Calu3 (cell line): ENCODE measurements around the gene XRCC3. TPM values are rescaled to one million over a fixed set of nuclear protein-coding genes. Genes with fewer than 3 reads are reported as not detected.
"Not testable (repeated sequence)": the region's sequence is repeated elsewhere in the genome, so short reads cannot be mapped to it uniquely, and the experiment has no call there.

Experiments used
- BruUV-seq: library from RNA; stranded (reverse); fragments of 400-500 nt; replicated peaks from 2 replicates; lab custom pipeline; 2021; lab: Mats Ljungman, UMichigan
- CTCF ChIA-PET: fragments of 300-600 bp; sonication (Branson Sonifier 250); formaldehyde crosslinking; loops from one replicate; lab custom pipeline; 2022; ENCODE audit warnings: antibody characterized with exemption; lab: Charles Lee
- DNase-seq: peaks from one replicate; pipeline ENCODE4 v3.0.0; 2022
- H3K27ac Mint-ChIP-seq: one replicate; pipeline ENCODE4 v1.8.0; 2022; ENCODE audit warnings: mixed read lengths; ENCODE audit not compliant: unreplicated experiment
- H3K27me3 Mint-ChIP-seq: one replicate; pipeline ENCODE4 v1.8.0; 2022; ENCODE audit warnings: mixed read lengths; ENCODE audit not compliant: unreplicated experiment
- H3K36me3 Mint-ChIP-seq: one replicate; pipeline ENCODE4 v1.8.0; 2022; ENCODE audit warnings: mild to moderate bottlenecking, moderate library complexity, mixed read lengths; ENCODE audit not compliant: insufficient read depth, unreplicated experiment
- H3K4me1 Mint-ChIP-seq: one replicate; pipeline ENCODE4 v1.8.0; 2022; ENCODE audit warnings: mild to moderate bottlenecking, low read depth, mixed read lengths; ENCODE audit not compliant: unreplicated experiment
- H3K4me3 Mint-ChIP-seq: one replicate; pipeline ENCODE4 v1.8.0; 2022; ENCODE audit warnings: mild to moderate bottlenecking, low read depth, moderate library complexity, mixed read lengths; ENCODE audit not compliant: unreplicated experiment
- H3K9me3 Mint-ChIP-seq: one replicate; pipeline ENCODE4 v1.8.0; 2022; ENCODE audit warnings: low read depth, mixed read lengths; ENCODE audit not compliant: unreplicated experiment
- intact Hi-C: fragments of 100-400 bp; cut with micrococcal nuclease; formaldehyde crosslinking; loops from one replicate; pipeline ENCODE4 v1.10.0; 2022; ENCODE audit not compliant: unreplicated experiment
- total RNA-seq: library from RNA; stranded (reverse); gene quantifications from 2 replicates; pipeline ENCODE4 v1.2.3, GENCODE V29; 2022
- TF ChIP-seq, protein P1 (sequence below): fragments of 200-600 bp; IDR thresholded peaks from one replicate; pipeline ENCODE4 v1.8.0; 2022; ENCODE audit warnings: antibody characterized with exemption; ENCODE audit not compliant: unreplicated experiment

XRCC3 gene
- total RNA-seq, 1 experiment from 2014 or later = 48.6 TPM

DNA sequence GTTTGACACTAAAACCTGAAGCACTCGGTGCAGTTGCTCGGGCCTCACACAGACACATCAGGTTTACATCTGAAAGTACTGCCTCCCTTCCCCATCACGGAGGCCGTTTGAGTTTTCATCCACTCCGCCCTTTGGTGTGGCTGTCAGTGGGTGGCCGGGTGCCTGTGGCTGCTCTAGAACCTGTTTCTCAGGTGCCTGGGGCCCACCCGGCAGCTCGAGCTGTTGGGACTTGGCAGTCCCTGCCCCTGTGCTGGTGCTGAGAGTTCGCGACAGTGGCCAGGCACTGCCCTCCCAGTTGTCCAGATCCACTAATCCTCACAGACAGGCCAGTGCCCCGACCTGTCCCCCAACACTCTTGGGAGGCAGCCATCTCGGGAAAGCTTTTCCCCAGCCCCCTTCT is 22.4 kb downstream of the XRCC3 start:
- CTCF ChIA-PET = no interaction called here
- Mint-ChIP-seq H3K4me3 (no peak overlapping the region), H3K27me3 (no peaks in the 10 kb centered on the region), H3K36me3 (peaks cover 37% of the 10 kb centered on the region), H3K4me1 (no peaks in the 10 kb centered on the region), H3K27ac (no peak overlapping the region), H3K9me3 (no peaks in the 10 kb centered on the region)
- intact Hi-C loops = no loop called here
- TF ChIP-seq, protein P1, sequence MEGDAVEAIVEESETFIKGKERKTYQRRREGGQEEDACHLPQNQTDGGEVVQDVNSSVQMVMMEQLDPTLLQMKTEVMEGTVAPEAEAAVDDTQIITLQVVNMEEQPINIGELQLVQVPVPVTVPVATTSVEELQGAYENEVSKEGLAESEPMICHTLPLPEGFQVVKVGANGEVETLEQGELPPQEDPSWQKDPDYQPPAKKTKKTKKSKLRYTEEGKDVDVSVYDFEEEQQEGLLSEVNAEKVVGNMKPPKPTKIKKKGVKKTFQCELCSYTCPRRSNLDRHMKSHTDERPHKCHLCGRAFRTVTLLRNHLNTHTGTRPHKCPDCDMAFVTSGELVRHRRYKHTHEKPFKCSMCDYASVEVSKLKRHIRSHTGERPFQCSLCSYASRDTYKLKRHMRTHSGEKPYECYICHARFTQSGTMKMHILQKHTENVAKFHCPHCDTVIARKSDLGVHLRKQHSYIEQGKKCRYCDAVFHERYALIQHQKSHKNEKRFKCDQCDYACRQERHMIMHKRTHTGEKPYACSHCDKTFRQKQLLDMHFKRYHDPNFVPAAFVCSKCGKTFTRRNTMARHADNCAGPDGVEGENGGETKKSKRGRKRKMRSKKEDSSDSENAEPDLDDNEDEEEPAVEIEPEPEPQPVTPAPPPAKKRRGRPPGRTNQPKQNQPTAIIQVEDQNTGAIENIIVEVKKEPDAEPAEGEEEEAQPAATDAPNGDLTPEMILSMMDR = no peak
- BruUV-seq = no TSS peak
- no peak for DNase-seq

DNA sequence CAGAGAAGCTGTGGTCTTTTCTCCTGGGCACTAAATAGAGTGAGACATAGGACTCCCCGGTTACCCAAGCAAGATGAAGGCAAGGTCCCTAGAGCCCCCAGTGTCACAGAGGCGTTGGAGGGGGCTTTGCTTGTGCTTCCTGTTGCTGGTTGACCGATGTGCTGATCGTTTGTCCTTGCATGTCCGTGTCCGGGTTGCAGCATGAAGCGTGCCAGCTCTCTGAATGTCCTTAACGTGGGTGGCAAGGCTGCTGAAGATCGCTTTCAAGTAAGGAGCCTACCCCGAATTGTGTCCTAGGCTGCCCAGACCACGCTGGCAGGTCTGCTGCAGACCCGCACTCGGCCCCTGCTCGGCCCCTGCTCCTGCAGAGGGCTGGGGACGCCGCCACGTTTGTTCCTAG is 23.1 kb downstream of the XRCC3 start:
- TF ChIP-seq, protein P1 = no peak

GRCh38 chr14:103691655-103692054 is 23.6 kb downstream of the XRCC3 start:
- H3K27me3 Mint-ChIP-seq, H3K4me1 Mint-ChIP-seq, H3K9me3 Mint-ChIP-seq, BruUV-seq, H3K4me3 Mint-ChIP-seq, H3K27ac Mint-ChIP-seq, DNase-seq, intact Hi-C loops: not testable (repeated sequence)
- H3K36me3 Mint-ChIP-seq = peaks cover 43% of the 10 kb centered on the region
- CTCF ChIA-PET = interaction anchor here (0.6 kb wide), 1 partner anchor 710 kb away, joined by 3 read pairs; no protein-coding TSS in a partner anchor

More for the DNA sequence above, 23.1 kb downstream of the XRCC3 start:
- peaks cover 39% of the 10 kb centered on the region for H3K36me3 Mint-ChIP-seq
- no peaks in the 10 kb centered on the region for H3K4me1 Mint-ChIP-seq
- H3K27ac Mint-ChIP-seq = no peak overlapping the region
- H3K4me3 Mint-ChIP-seq = no peak overlapping the region
- CTCF ChIA-PET = no interaction called here
- intact Hi-C loops = no loop called here
- no peaks in the 10 kb centered on the region for H3K9me3 Mint-ChIP-seq
- DNase-seq = no peak
- no TSS peak for BruUV-seq
- no peaks in the 10 kb centered on the region for H3K27me3 Mint-ChIP-seq

DNA sequence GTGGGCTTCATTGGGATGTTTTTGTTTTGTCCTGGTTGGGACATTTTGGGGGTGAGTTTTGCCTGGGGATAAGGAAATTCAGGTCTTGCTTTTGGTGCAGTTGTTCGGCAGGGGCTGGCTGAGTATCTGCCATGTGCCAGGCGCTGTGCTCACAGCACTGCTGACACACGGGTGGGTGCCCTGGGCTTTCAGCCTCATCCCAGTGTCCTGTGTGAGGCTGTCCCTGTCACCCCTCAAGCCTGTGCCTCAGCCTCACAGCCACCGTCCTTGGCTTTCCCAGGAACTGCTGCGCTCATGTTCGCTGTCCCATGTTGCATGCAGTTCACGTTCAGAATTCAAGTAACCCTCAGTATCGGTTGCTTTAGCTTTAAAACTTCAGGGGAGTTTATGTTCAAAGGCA is 24.9 kb downstream of the XRCC3 start:
- CTCF ChIA-PET = no interaction called here
- Mint-ChIP-seq H3K27me3 (no peaks in the 10 kb centered on the region), H3K4me3 (no peak overlapping the region), H3K27ac (no peak overlapping the region), H3K9me3 (no peaks in the 10 kb centered on the region), H3K4me1 (no peaks in the 10 kb centered on the region), H3K36me3 (peaks cover 43% of the 10 kb centered on the region)
- intact Hi-C loops = no loop called here
- DNase-seq = no peak
- no TSS peak for BruUV-seq
- TF ChIP-seq, protein P1 = no peak
